Ovary (tissue), 3 donors: ENCODE measurements around the gene NUB1.

Experiments used
- CTCF ChIP-seq, 3 donors: fragments of 450-650 bp in 2 of 3; fragments of 200-600 bp in 1 of 3; IDR thresholded peaks; one replicate each; pipeline versions ENCODE4 v1.5.1 to v1.8.0; 2016 to 2022; ENCODE audit warnings: antibody characterized with exemption in 3 of 3, mild to moderate bottlenecking in 1 of 3
- EP300 ChIP-seq: sonication (generic); formaldehyde crosslinking; IDR thresholded peaks from one replicate; pipeline ENCODE4 v1.6.1; 2017; ENCODE audit warnings: antibody characterized with exemption
- donor health status: DM: no; HTN: no; CAD: no.

DNA sequence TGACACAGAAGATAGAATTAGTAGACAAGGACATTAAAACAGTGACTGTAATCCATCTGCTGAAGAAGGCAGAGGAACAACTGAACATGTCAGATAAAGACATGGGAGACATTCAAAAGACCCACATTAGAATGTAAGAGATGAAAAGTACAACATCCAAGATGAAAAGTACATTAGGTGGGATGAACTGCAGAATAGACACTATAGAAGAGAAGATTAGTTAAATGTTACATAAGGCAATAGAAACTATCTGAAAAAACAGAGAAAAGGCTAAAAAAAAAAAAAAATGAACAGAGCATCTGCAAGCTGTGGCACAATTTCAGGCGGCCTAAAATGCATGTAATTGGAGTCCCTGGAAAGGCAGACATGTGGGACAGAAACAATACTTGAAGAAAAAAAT is 21.6 kb downstream of the NUB1 start:
- no peak for TF ChIP-seq CTCF (IDR thresholded peaks at IDR 0.05)
- TF ChIP-seq EP300, result no peak
